Heart right ventricle (tissue), 16 donors: ENCODE results near the gene RHOU. TPM values are rescaled to one million over a fixed set of nuclear protein-coding genes. Genes with fewer than 3 reads are reported as not detected.

Experiments
- ATAC-seq, 8 donors: fragments of 200-7000 bp; cut with Tn5 transposase; one replicate each; pipeline ENCODE4 v1.9.1; 2020; ENCODE audit warnings: mild to moderate bottlenecking in 8 of 8, moderate library complexity in 8 of 8, moderate number of reproducible peaks in 1 of 8
- DNase-seq, 2 donors: peaks; one replicate each; pipeline ENCODE4 v3.0.0-alpha.2; 2020
- H3K27ac ChIP-seq, 10 donors: fragments of 200-600 bp; sonication (generic) in 2 of 10; one replicate each; pipeline versions ENCODE4 v1.5.0 to v1.8.0; 2020 to 2022; ENCODE audit warnings: mild to moderate bottlenecking in 3 of 10
- H3K27me3 ChIP-seq, 7 donors: fragments of 200-600 bp; one replicate each; pipeline ENCODE4 v1.8.0; 2021 to 2022; ENCODE audit warnings: mild to moderate bottlenecking in 2 of 7
- H3K36me3 ChIP-seq, 9 donors: fragments of 200-600 bp; sonication (generic) in 1 of 9; one replicate each; pipeline versions ENCODE4 v1.5.0 to v1.8.0; 2020 to 2022; ENCODE audit warnings: mild to moderate bottlenecking in 2 of 9
- H3K4me1 ChIP-seq, 9 donors: fragments of 200-600 bp; sonication (generic) in 1 of 9; one replicate each; pipeline versions ENCODE4 v1.5.0 to v1.8.0; 2020 to 2022; ENCODE audit warnings: mild to moderate bottlenecking in 4 of 9
- H3K4me3 ChIP-seq, 10 donors: fragments of 200-600 bp; sonication (generic) in 2 of 10; one replicate each; pipeline versions ENCODE4 v1.5.0 to v1.8.0; 2020 to 2022; ENCODE audit warnings: mild to moderate bottlenecking in 7 of 10, moderate library complexity in 2 of 10
- H3K9me3 ChIP-seq, 11 donors: fragments of 200-600 bp in 10 of 11; sonication (generic) in 2 of 11; one replicate each; pipeline versions ENCODE4 v1.5.0 to v1.8.0; 2013 to 2022; ENCODE audit warnings: mild to moderate bottlenecking in 2 of 11, control low read depth in 1 of 11, moderate library complexity in 1 of 11
- CTCF ChIP-seq, 9 donors: fragments of 200-600 bp; sonication (generic) in 2 of 9; IDR thresholded peaks; one replicate each; pipeline versions ENCODE4 v1.5.0 to v1.8.0; 2021 to 2022; ENCODE audit warnings: antibody characterized with exemption in 9 of 9, mild to moderate bottlenecking in 5 of 9, moderate library complexity in 1 of 9
- WGBS, 2 donors: extraction: QIAGEN DNeasy Blood & Tissue Kit; methylation state at CpG; one replicate each; pipeline ENCODE4 v1.1.7; 2013; ENCODE audit warnings: inconsistent platforms in 1 of 2; 5-methylcytosine and 5-hydroxymethylcytosine counted together
- intact Hi-C, 10 donors: fragments of 100-400 bp; cut with DNase I; formaldehyde crosslinking; loops; one replicate each; pipeline versions ENCODE4 v1.11.1 to v1.14.2; 2022
- polyA plus RNA-seq, 2 donors: library from polyadenylated mRNA; stranded (reverse); fragments of 200-250 nt; gene quantifications; one replicate each; pipeline ENCODE4 v1.2.3, GENCODE V29; 2013
- total RNA-seq, 10 donors: library from RNA; stranded (reverse); fragmentation: NEBNext Ultra II Directional in 3 of 10; extraction: Animal tissue kit (Norgen Biotek cat#: 25700) in 3 of 10; gene quantifications; one replicate each; pipeline versions ENCODE4 v1.2.1 to v1.2.4, GENCODE V29; 2021 to 2023
- donor health status: Arrhythmogenic right ventricular cardiomyopathy.
- donor health status: ischemic (EF 13 %, LVEDD 7.1; RV severe dilation, severe dysfunction).
- donor health status: healthy with polysubstance abuse.
- donor health status: DM: no; HTN: yes; CAD: no.
- donor health status: DM: no; HTN: no; CAD: no.
- donor health status: ischemic (EF 25% LVEDD 6.9; RV normal size, moderate dysfunction).
- donor health status: ischemic (EF 25% LVEDD 5.7; RV mildly dilated, moderate dysfunction).
- donor health status: healthy.
- donor health status: DM: yes; HTN: yes; CAD: no.
- donor health status: Ischemic cardiomyopathy.
- donor health status: ischemic (EF 35%, LVEDD 5.7; RV mildly dilated, moderate dysfunction).
- donor health status: nonischemic (EF 11% LVEDD 7.7; RV severe dilation, severe dysfunction).
- donor health status: DM: yes; HTN: yes; CAD: no.
- donor health status: PGD.
- donor health status: ischemic (EF 29% LVEDD 5.4; RV normal size, mild dysfunction).
- donor health status: nonischemic (EF 23%, LVEDD 6.1; RV moderate dilation, normal function).

RHOU gene
- total and polyA plus RNA-seq, 12 donors = 1.00 to 10.8 (median 3.3) TPM

GRCh38 chr1:228742281-228742860 lies 7.1 kb downstream of the RHOU start:
- Histone ChIP-seq H3K36me3 (peaks cover 0 to 97% (median 0%) of the 10 kb centered on the region in 9 donors), H3K4me3 (no peak overlapping the region), H3K27ac (no peak overlapping the region), H3K27me3 (peaks cover 0 to 4% (median 0%) of the 10 kb centered on the region in 7 donors), H3K4me1 (peaks cover 0 to 40% (median 0%) of the 10 kb centered on the region in 9 donors), H3K9me3 (no peaks in the 10 kb centered on the region)
- ATAC-seq = no peak
- TF ChIP-seq CTCF (IDR thresholded peaks at IDR 0.05) = no peak
- DNase-seq = no peak
- intact Hi-C loops = no loop called here
- 88 to 96% methylated on average over 8 of the region's 8 CpGs for WGBS, 2 donors

GRCh38 chr1:228743405-228743804 lies 8.1 kb downstream of the RHOU start:
- DNase-seq (no peak), ATAC-seq (no peak)
- Histone ChIP-seq H3K36me3 (peaks cover 0 to 87% (median 0%) of the 10 kb centered on the region in 9 donors), H3K9me3 (no peaks in the 10 kb centered on the region), H3K27ac (no peak overlapping the region), H3K4me1 (peaks cover 0 to 30% (median 0%) of the 10 kb centered on the region in 9 donors), H3K27me3 (peaks cover 0 to 7% (median 0%) of the 10 kb centered on the region in 7 donors), H3K4me3 (no peak overlapping the region)
- 85 to 89% methylated on average over 13 of the region's 13 CpGs for WGBS, 2 donors
- intact Hi-C loops = no loop called here
- no peak for TF ChIP-seq CTCF (IDR thresholded peaks at IDR 0.05)

GRCh38 chr1:228744356-228744755 lies 9.1 kb downstream of the RHOU start:
- no peak for ATAC-seq
- TF ChIP-seq CTCF (IDR thresholded peaks at IDR 0.05) = no peak
- Histone ChIP-seq H3K27me3 (peaks cover 0 to 9% (median 0%) of the 10 kb centered on the region in 7 donors), H3K9me3 (no peaks in the 10 kb centered on the region), H3K4me3 (no peak overlapping the region), H3K36me3 (peaks cover 0 to 78% (median 0%) of the 10 kb centered on the region in 9 donors), H3K4me1 (peaks cover 0 to 22% (median 0%) of the 10 kb centered on the region in 9 donors), H3K27ac (no peak overlapping the region)
- no peak for DNase-seq
- intact Hi-C loops = no loop called here
- WGBS, 2 donors = 86 to 91% methylated on average over 6 of the region's 6 CpGs

- no peak for DNase-seq
- peaks cover 0 to 72% (median 0%) of the 10 kb centered on the region in 9 donors for H3K36me3 ChIP-seq
- no peak for TF ChIP-seq CTCF (IDR thresholded peaks at IDR 0.05)
- no peaks in the 10 kb centered on the region for H3K9me3 ChIP-seq
- intact Hi-C loops = no loop called here
- H3K27me3 ChIP-seq = peaks cover 0 to 11% (median 0%) of the 10 kb centered on the region in 7 donors
- H3K27ac ChIP-seq = no peak overlapping the region
- H3K4me3 ChIP-seq = no peak overlapping the region
- 92 to 97% methylated on average over 6 of the region's 6 CpGs for WGBS, 2 donors
- peaks cover 0 to 16% (median 0%) of the 10 kb centered on the region in 9 donors for H3K4me1 ChIP-seq
- ATAC-seq = no peak
These were observed 9.6 kb downstream of the RHOU start for GRCh38 chr1:228744918-228745317.
